K562 (cell line): ENCODE measurements around the gene SLC7A4. TPM values are rescaled to one million over a fixed set of nuclear protein-coding genes. Genes with fewer than 3 reads are reported as not detected.
A peak's percentile ranks its signal among the peaks of the same experiment; 100 is the strongest.

Experiments
- BCOR ChIP-seq: fragments of 450-650 bp; IDR thresholded peaks from 2 replicates; pipeline ENCODE4 v1.6.1; 2016
- BRD9 ChIP-seq: fragments of 450-650 bp; IDR thresholded peaks from 2 replicates; pipeline ENCODE4 v1.6.1; 2018; ENCODE audit warnings: low read depth; ENCODE audit not compliant: partially characterized antibody
- CHAMP1 ChIP-seq: fragments of 450-650 bp; IDR thresholded peaks from 2 replicates; pipeline ENCODE4 v1.6.1; 2016; ENCODE audit warnings: mild to moderate bottlenecking
- CHD1 ChIP-seq: fragments of 200-600 bp; sonication (generic); IDR thresholded peaks from one replicate; pipeline ENCODE4 v1.6.1; 2012; ENCODE audit warnings: mild to moderate bottlenecking, moderate library complexity, low read length, inconsistent platforms
- ELF4 ChIP-seq: fragments of 450-650 bp; formaldehyde crosslinking; IDR thresholded peaks from 2 replicates; pipeline ENCODE4 v1.4.0; 2022; ENCODE audit warnings: missing genetic modification characterization
- GTF2F1 ChIP-seq: IDR thresholded peaks from 2 replicates; pipeline ENCODE4 v1.6.1; 2011; ENCODE audit warnings: low read depth, low read length, improper control_type of control experiment
- PCBP2 ChIP-seq: fragments of 200-400 bp; formaldehyde crosslinking; IDR thresholded peaks from 2 replicates; pipeline ENCODE4 v1.6.1; 2018; ENCODE audit warnings: low read length, low read depth, mild to moderate bottlenecking, moderate library complexity; ENCODE audit not compliant: poor library complexity, severe bottlenecking
- REST ChIP-seq, 2 experiments: fragments of 450-650 bp; formaldehyde crosslinking in 1 of 2; IDR thresholded peaks; 2 replicates each; pipeline versions ENCODE4 v1.4.0 to v1.6.1; 2014 to 2020; ENCODE audit warnings: mild to moderate bottlenecking in 2 of 2, borderline replicate concordance in 1 of 2, low read depth in 1 of 2
- TARDBP ChIP-seq: fragments of 450-650 bp; IDR thresholded peaks from 2 replicates; pipeline ENCODE4 v1.6.1; 2016
- TOE1 ChIP-seq, 2 experiments: fragments of 450-650 bp in 1 of 2; sonication (generic) in 1 of 2; formaldehyde crosslinking in 1 of 2; IDR thresholded peaks; 2 replicates each; pipeline versions ENCODE4 v1.7.1 to v1.8.0; 2016 to 2022; ENCODE audit warnings: borderline replicate concordance in 2 of 2, mild to moderate bottlenecking in 2 of 2, antibody characterized with exemption in 1 of 2, inconsistent platforms in 1 of 2, low read depth in 1 of 2, missing genetic modification reagents in 1 of 2, moderate library complexity in 1 of 2
- YY1 ChIP-seq, 3 experiments: IDR thresholded peaks; 2 replicates each; pipeline ENCODE4 v1.6.1; 2011; ENCODE audit warnings: low read length in 2 of 3, mild to moderate bottlenecking in 2 of 3, moderate library complexity in 2 of 3, borderline replicate concordance in 1 of 3, control low read depth in 1 of 3, low read depth in 1 of 3; ENCODE audit not compliant: insufficient read depth in 3 of 3, insufficient replicate concordance in 2 of 3, control insufficient read depth in 1 of 3, insufficient read length in 1 of 3; ENCODE audit errors: extremely low read depth in 1 of 3
- ZNF316 ChIP-seq: fragments of 450-650 bp; IDR thresholded peaks from 2 replicates; pipeline ENCODE4 v1.6.1; 2016
- ZNF79 ChIP-seq: fragments of 250-450 bp; sonication (Bioruptor Pico); IDR thresholded peaks from 2 replicates; pipeline ENCODE4 v1.4.0; 2020; ENCODE audit warnings: low read depth, mild to moderate bottlenecking, moderate library complexity
- polyA plus RNA-seq, 8 experiments: library from polyadenylated mRNA; depleted of rRNA in 4 of 8; stranded (reverse) in 5 of 8; unstranded in 3 of 8; fragments of >200 nt; fragmentation: Nextera tagmentation in 2 of 8; fragmentation: Illumina TruSeq in 1 of 8; extraction: Ambion mirVana in 2 of 8; extraction: Trizol in 1 of 8; gene quantifications; 2 replicates each; pipeline versions ENCODE4 v1.2.1 to v1.2.3, GENCODE V29; 2011 to 2014; ENCODE audit warnings: inconsistent platforms in 1 of 8, missing spikeins in 1 of 8
- total RNA-seq, 7 experiments: library from RNA; depleted of rRNA in 6 of 7; stranded (reverse); fragments of >200 nt in 6 of 7; fragmentation: Illumina TruSeq in 2 of 7; extraction: Trizol in 2 of 7; gene quantifications; 2 replicates each; pipeline versions ENCODE4 v1.2.1 to v1.2.3, GENCODE V29; 2011 to 2021; ENCODE audit warnings: low replicate concordance in 1 of 7

The SLC7A4 gene
- total and polyA plus RNA-seq, 9 of the 15 experiments (the other 6 are each of a cell fraction or from before 2014, with no cell fraction given): not detected

- peak in 1 of 3 experiments; percentile 17 for TF ChIP-seq YY1 (IDR thresholded peaks at IDR 0.05; ENCODE audit: borderline replicate concordance in 1 of 3, control insufficient read depth in 1 of 3, extremely low read depth in 1 of 3, insufficient read depth in 3 of 3, insufficient read length in 1 of 3, insufficient replicate concordance in 2 of 3, low read depth in 1 of 3, low read length in 2 of 3)
- no peak for TF ChIP-seq ZNF316
- no peak for TF ChIP-seq ZNF79 (CRISPR knock-in tag)
- no peak for TF ChIP-seq TARDBP
- TF ChIP-seq TOE1 (IDR thresholded peaks at IDR 0.05; ENCODE audit: borderline replicate concordance): no peak
- no peak for TF ChIP-seq TOE1 (CRISPR knock-in tag; IDR thresholded peaks at IDR 0.05; ENCODE audit: borderline replicate concordance, low read depth)
- TF ChIP-seq CHAMP1: no peak
- no peak for TF ChIP-seq BCOR
- no peak; the same call in 1 of the 2 replicates for TF ChIP-seq REST (IDR thresholded peaks at IDR 0.05; ENCODE audit: borderline replicate concordance)
- TF ChIP-seq REST (CRISPR knock-in tag; IDR thresholded peaks at IDR 0.05; ENCODE audit: low read depth): 0 out of 2 replicates have a peak, but pooled peaks have one; percentile 18
- TF ChIP-seq ELF4 (CRISPR knock-in tag): 0 out of 2 replicates have a peak, but pooled peaks have one; percentile 29
- TF ChIP-seq GTF2F1: no peak
- TF ChIP-seq CHD1: peak; percentile 25
- no peak for TF ChIP-seq PCBP2
- TF ChIP-seq BRD9: no peak
Measured at GRCh38 chr22:21030621-21031544, 1.5 kb downstream of the SLC7A4 start (continued).
